ENCODE data around the gene MTA1.

MTA1 gene

GRCh38 chr14:105430565-105430964 is 10.9 kb downstream of the MTA1 start:
- peak; percentile 9 for DNase-seq (ENCODE audit: low read depth, low spot score)
- POLR2A ChIA-PET: no interaction called here
- TF ChIP-seq CTCF (IDR thresholded peaks at IDR 0.05; ENCODE audit: insufficient read depth, low read length, missing control alignments): no peak
- H3K4me3 ChIP-seq (ENCODE audit: low read depth, low read length): no peak overlapping the region
- CTCF ChIA-PET: interaction anchor here (0.9 to 1.2 kb wide), 3 partner anchors 50 to 103 kb away, joined by 3 to 4 read pairs (median 3); no protein-coding TSS in a partner anchor

GRCh38 chr14:105431256-105431655 is 11.6 kb downstream of the MTA1 start:
- ChIA-PET CTCF (interaction anchor here (1.1 to 1.2 kb wide), 2 partner anchors 17 to 49 kb away, joined by 3 to 4 read pairs; no protein-coding TSS in a partner anchor), POLR2A (no interaction called here)
- DNase-seq (ENCODE audit: low read depth, low spot score): no peak
- H3K4me3 ChIP-seq (ENCODE audit: low read depth, low read length): no peak overlapping the region
- no peak for TF ChIP-seq CTCF (IDR thresholded peaks at IDR 0.05; ENCODE audit: insufficient read depth, low read length, missing control alignments)

- DNase-seq (ENCODE audit: low read depth, low spot score): no peak
Observed at GRCh38 chr14:105432657-105433056, 13.0 kb downstream of the MTA1 start.

GRCh38 chr14:105433161-105433605 is 13.6 kb downstream of the MTA1 start:
- ChIA-PET POLR2A (no interaction called here), CTCF (interaction anchor here (1.1 to 5.1 kb wide), 4 partner anchors 18 to 62 kb away, joined by 3 to 32 read pairs (median 3); no protein-coding TSS in a partner anchor)
- no peak for TF ChIP-seq CTCF (IDR thresholded peaks at IDR 0.05; ENCODE audit: insufficient read depth, low read length, missing control alignments)
- DNase-seq (ENCODE audit: low read depth, low spot score): no peak
- H3K4me3 ChIP-seq (ENCODE audit: low read depth, low read length): no peak overlapping the region

More at GRCh38 chr14:105432657-105433056, 13.0 kb downstream of the MTA1 start:
- no peak overlapping the region for H3K4me3 ChIP-seq (ENCODE audit: low read depth, low read length)
- ChIA-PET CTCF (interaction anchor here (0.7 to 5.1 kb wide), 4 partner anchors 17 to 49 kb away, joined by 3 to 32 read pairs (median 3); no protein-coding TSS in a partner anchor), POLR2A (no interaction called here)
- no peak for TF ChIP-seq CTCF (IDR thresholded peaks at IDR 0.05; ENCODE audit: insufficient read depth, low read length, missing control alignments)

GRCh38 chr14:105436402-105436801 is 16.8 kb downstream of the MTA1 start:
- H3K4me3 ChIP-seq (ENCODE audit: low read depth, low read length): no peak overlapping the region
- no peak for TF ChIP-seq CTCF (IDR thresholded peaks at IDR 0.05; ENCODE audit: insufficient read depth, low read length, missing control alignments)
- no peak for DNase-seq (ENCODE audit: low read depth, low spot score)
- ChIA-PET POLR2A (no interaction called here), CTCF (interaction anchor here (1.0 to 5.1 kb wide), 4 partner anchors 12 to 47 kb away, joined by 3 to 32 read pairs (median 8); no protein-coding TSS in a partner anchor)

- no peak for TF ChIP-seq CTCF (IDR thresholded peaks at IDR 0.05; ENCODE audit: insufficient read depth, low read length, missing control alignments)
- DNase-seq (ENCODE audit: low read depth, low spot score): no peak
- ChIA-PET POLR2A (no interaction called here), CTCF (interaction anchor here (1.0 to 3.0 kb wide), 3 partner anchors 11 to 26 kb away, joined by 3 to 14 read pairs (median 11); no protein-coding TSS in a partner anchor)
- no peak overlapping the region for H3K4me3 ChIP-seq (ENCODE audit: low read depth, low read length)
Observed at GRCh38 chr14:105436891-105437722, 17.5 kb downstream of the MTA1 start.
